GM21529 (cell line): ENCODE measurements around the gene DNMT3B.
"Not testable (repeated sequence)": the region's sequence is repeated elsewhere in the genome, so short reads cannot be mapped to it uniquely, and the experiment has no call there.

Experiments used
- ATAC-seq: cut with Tn5 transposase; IDR thresholded peaks from one replicate; pipeline ENCODE4 v1.9.1; 2021; ENCODE audit not compliant: unreplicated experiment

DNMT3B gene

GRCh38 chr20:32762754-32763201 is 593 bp downstream of the DNMT3B start:
- peak; percentile 13 for ATAC-seq

GRCh38 chr20:32763202-32764004 is 1.2 kb downstream of the DNMT3B start:
- ATAC-seq: no peak

- no peak for ATAC-seq
Observed at GRCh38 chr20:32764005-32764960, 2.1 kb downstream of the DNMT3B start.

GRCh38 chr20:32765230-32765875 is 3.2 kb downstream of the DNMT3B start:
- not testable (repeated sequence) for ATAC-seq

GRCh38 chr20:32767418-32768198 is 5.4 kb downstream of the DNMT3B start:
- ATAC-seq: no peak

- no peak for ATAC-seq
Observed at GRCh38 chr20:32772046-32772445, 9.9 kb downstream of the DNMT3B start.

- ATAC-seq: no peak
Observed at GRCh38 chr20:32773223-32773622, 11.0 kb downstream of the DNMT3B start.

GRCh38 chr20:32773855-32774254 is 11.7 kb downstream of the DNMT3B start:
- ATAC-seq: no peak

- ATAC-seq: no peak
Observed at GRCh38 chr20:32775336-32775991, 13.3 kb downstream of the DNMT3B start.

- ATAC-seq: no peak
Observed at GRCh38 chr20:32777177-32777956, 15.2 kb downstream of the DNMT3B start.

GRCh38 chr20:32779500-32780211 is 17.5 kb downstream of the DNMT3B start:
- no peak for ATAC-seq

GRCh38 chr20:32780278-32780677 is 18.1 kb downstream of the DNMT3B start:
- no peak for ATAC-seq

- no peak for ATAC-seq
Observed at GRCh38 chr20:32780749-32781655, 18.8 kb downstream of the DNMT3B start.

- ATAC-seq: no peak
Observed at GRCh38 chr20:32784369-32785080, 22.3 kb downstream of the DNMT3B start.

- no peak for ATAC-seq
Observed at GRCh38 chr20:32786059-32786760, 24.0 kb downstream of the DNMT3B start.

- ATAC-seq: no peak
Observed at GRCh38 chr20:32787168-32787567, 25.0 kb downstream of the DNMT3B start.
